ENCODE results near the gene PCGF2.

PCGF2 gene

DNA sequence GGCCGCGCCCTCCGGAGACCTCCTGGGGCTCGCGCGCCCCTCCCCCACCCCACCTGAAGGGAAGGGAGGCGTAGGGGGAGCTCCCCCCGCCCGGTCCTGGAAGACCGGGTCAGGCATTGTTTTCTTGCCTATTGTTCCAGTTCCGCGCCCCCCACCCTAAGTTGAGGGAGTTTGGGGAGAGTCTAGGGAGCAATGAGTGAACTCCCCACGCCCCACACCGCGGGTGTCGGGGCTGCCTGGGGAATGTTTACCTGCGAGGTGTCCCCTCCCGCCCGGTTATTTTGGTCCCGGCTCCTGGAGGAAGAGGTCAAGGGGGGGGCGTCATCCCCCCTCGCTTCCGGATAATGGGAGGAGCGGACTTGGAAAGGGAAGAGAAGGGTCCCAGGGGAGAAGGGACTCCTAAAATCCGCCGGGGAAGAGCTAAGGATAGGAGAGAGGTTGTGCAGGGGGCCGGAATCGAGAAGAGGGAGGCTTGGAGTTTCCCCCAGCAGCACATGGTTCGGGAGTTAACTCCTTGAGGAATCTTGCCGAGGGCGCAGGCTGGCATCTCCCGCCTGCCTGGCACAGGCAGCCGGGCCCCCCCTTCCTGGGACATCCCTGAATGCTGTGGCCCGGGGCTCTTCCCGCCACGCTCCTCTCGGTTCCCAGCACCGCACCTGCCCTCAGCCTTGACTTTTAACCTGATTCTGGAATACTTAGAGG is 42.2 kb downstream of the PCGF2 start (continued):
- TF ChIP-seq ZIC2 (tag by site-specific recombination; IDR thresholded peaks at IDR 0.05) (peak; percentile 86), ZNF24 (tag by site-specific recombination; IDR thresholded peaks at IDR 0.05) (no peak), ZNF501 (tag by site-specific recombination; IDR thresholded peaks at IDR 0.05) (no peak), ZNF350 (tag by site-specific recombination; IDR thresholded peaks at IDR 0.05) (no peak), ZNF416 (tag by site-specific recombination; IDR thresholded peaks at IDR 0.05) (no peak), ZNF138 (tag by site-specific recombination; IDR thresholded peaks at IDR 0.05; ENCODE audit: borderline replicate concordance) (no peak), ZNF423 (tag by site-specific recombination; IDR thresholded peaks at IDR 0.05) (peak; percentile 76), MEIS1 (CRISPR knock-in tag; IDR thresholded peaks at IDR 0.05; ENCODE audit: borderline replicate concordance) (no peak), ZNF658 (tag by site-specific recombination; IDR thresholded peaks at IDR 0.05) (no peak), ZNF354C (tag by site-specific recombination; IDR thresholded peaks at IDR 0.05; ENCODE audit: borderline replicate concordance, low read depth) (no peak), ZNF394 (tag by site-specific recombination; IDR thresholded peaks at IDR 0.05; ENCODE audit: borderline replicate concordance) (no peak; the same call in 1 of the 2 replicates), ZNF174 (tag by site-specific recombination; IDR thresholded peaks at IDR 0.05) (no peak), ZNF596 (tag by site-specific recombination; IDR thresholded peaks at IDR 0.05) (0 out of 2 replicates have a peak, but pooled peaks have one; percentile 14), FEZF1 (tag by site-specific recombination; IDR thresholded peaks at IDR 0.05) (no peak), ZNF626 (tag by site-specific recombination; IDR thresholded peaks at IDR 0.05) (no peak), ZNF677 (tag by site-specific recombination; IDR thresholded peaks at IDR 0.05) (no peak), REPIN1 (tag by site-specific recombination; IDR thresholded peaks at IDR 0.05; ENCODE audit: low read depth) (no peak), WT1 (tag by site-specific recombination; IDR thresholded peaks at IDR 0.05) (peak; percentile 74), ZNF324 (tag by site-specific recombination; IDR thresholded peaks at IDR 0.05) (peak; percentile 40; the same call in 1 of the 2 replicates), ZNF146 (tag by site-specific recombination; IDR thresholded peaks at IDR 0.05) (no peak)
- TF ChIP-seq, protein P1, sequence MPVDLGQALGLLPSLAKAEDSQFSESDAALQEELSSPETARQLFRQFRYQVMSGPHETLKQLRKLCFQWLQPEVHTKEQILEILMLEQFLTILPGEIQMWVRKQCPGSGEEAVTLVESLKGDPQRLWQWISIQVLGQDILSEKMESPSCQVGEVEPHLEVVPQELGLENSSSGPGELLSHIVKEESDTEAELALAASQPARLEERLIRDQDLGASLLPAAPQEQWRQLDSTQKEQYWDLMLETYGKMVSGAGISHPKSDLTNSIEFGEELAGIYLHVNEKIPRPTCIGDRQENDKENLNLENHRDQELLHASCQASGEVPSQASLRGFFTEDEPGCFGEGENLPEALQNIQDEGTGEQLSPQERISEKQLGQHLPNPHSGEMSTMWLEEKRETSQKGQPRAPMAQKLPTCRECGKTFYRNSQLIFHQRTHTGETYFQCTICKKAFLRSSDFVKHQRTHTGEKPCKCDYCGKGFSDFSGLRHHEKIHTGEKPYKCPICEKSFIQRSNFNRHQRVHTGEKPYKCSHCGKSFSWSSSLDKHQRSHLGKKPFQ (tag by site-specific recombination; IDR thresholded peaks at IDR 0.05) = no peak
- TF ChIP-seq, protein P2, sequence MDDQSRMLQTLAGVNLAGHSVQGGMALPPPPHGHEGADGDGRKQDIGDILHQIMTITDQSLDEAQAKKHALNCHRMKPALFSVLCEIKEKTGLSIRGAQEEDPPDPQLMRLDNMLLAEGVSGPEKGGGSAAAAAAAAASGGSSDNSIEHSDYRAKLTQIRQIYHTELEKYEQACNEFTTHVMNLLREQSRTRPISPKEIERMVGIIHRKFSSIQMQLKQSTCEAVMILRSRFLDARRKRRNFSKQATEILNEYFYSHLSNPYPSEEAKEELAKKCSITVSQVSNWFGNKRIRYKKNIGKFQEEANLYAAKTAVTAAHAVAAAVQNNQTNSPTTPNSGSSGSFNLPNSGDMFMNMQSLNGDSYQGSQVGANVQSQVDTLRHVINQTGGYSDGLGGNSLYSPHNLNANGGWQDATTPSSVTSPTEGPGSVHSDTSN (CRISPR knock-in tag; IDR thresholded peaks at IDR 0.05) = no peak
- TF ChIP-seq, protein P3, sequence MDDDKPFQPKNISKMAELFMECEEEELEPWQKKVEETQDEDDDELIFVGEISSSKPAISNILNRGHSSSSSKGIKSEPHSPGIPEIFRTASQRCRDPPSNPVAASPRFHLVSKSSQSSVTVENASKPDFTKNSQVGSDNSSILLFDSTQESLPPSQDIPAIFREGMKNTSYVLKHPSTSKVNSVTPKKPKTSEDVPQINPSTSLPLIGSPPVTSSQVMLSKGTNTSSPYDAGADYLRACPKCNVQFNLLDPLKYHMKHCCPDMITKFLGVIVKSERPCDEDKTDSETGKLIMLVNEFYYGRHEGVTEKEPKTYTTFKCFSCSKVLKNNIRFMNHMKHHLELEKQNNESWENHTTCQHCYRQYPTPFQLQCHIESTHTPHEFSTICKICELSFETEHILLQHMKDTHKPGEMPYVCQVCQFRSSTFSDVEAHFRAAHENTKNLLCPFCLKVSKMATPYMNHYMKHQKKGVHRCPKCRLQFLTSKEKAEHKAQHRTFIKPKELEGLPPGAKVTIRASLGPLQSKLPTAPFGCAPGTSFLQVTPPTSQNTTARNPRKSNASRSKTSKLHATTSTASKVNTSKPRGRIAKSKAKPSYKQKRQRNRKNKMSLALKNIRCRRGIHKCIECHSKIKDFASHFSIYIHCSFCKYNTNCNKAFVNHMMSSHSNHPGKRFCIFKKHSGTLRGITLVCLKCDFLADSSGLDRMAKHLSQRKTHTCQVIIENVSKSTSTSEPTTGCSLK (tag by site-specific recombination; IDR thresholded peaks at IDR 0.05) = no peak
- TF ChIP-seq, protein P4, sequence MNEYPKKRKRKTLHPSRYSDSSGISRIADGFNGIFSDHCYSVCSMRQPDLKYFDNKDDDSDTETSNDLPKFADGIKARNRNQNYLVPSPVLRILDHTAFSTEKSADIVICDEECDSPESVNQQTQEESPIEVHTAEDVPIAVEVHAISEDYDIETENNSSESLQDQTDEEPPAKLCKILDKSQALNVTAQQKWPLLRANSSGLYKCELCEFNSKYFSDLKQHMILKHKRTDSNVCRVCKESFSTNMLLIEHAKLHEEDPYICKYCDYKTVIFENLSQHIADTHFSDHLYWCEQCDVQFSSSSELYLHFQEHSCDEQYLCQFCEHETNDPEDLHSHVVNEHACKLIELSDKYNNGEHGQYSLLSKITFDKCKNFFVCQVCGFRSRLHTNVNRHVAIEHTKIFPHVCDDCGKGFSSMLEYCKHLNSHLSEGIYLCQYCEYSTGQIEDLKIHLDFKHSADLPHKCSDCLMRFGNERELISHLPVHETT (tag by site-specific recombination; IDR thresholded peaks at IDR 0.05) = 0 out of 2 replicates have a peak, but pooled peaks have one; percentile 47
- TF ChIP-seq, protein P5, sequence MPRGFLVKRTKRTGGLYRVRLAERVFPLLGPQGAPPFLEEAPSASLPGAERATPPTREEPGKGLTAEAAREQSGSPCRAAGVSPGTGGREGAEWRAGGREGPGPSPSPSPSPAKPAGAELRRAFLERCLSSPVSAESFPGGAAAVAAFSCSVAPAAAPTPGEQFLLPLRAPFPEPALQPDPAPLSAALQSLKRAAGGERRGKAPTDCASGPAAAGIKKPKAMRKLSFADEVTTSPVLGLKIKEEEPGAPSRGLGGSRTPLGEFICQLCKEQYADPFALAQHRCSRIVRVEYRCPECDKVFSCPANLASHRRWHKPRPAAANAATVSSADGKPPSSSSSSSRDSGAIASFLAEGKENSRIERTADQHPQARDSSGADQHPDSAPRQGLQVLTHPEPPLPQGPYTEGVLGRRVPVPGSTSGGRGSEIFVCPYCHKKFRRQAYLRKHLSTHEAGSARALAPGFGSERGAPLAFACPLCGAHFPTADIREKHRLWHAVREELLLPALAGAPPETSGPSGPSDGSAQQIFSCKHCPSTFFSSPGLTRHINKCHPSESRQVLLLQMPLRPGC (tag by site-specific recombination; IDR thresholded peaks at IDR 0.05) = no peak; the same call in 1 of the 2 replicates
- TF ChIP-seq, protein P6, sequence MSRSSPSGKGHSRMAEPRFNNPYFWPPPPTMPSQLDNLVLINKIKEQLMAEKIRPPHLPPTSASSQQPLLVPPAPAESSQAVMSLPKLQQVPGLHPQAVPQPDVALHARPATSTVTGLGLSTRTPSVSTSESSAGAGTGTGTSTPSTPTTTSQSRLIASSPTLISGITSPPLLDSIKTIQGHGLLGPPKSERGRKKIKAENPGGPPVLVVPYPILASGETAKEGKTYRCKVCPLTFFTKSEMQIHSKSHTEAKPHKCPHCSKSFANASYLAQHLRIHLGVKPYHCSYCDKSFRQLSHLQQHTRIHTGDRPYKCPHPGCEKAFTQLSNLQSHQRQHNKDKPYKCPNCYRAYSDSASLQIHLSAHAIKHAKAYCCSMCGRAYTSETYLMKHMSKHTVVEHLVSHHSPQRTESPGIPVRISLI (tag by site-specific recombination; IDR thresholded peaks at IDR 0.05) = no peak
- TF ChIP-seq, protein P7, sequence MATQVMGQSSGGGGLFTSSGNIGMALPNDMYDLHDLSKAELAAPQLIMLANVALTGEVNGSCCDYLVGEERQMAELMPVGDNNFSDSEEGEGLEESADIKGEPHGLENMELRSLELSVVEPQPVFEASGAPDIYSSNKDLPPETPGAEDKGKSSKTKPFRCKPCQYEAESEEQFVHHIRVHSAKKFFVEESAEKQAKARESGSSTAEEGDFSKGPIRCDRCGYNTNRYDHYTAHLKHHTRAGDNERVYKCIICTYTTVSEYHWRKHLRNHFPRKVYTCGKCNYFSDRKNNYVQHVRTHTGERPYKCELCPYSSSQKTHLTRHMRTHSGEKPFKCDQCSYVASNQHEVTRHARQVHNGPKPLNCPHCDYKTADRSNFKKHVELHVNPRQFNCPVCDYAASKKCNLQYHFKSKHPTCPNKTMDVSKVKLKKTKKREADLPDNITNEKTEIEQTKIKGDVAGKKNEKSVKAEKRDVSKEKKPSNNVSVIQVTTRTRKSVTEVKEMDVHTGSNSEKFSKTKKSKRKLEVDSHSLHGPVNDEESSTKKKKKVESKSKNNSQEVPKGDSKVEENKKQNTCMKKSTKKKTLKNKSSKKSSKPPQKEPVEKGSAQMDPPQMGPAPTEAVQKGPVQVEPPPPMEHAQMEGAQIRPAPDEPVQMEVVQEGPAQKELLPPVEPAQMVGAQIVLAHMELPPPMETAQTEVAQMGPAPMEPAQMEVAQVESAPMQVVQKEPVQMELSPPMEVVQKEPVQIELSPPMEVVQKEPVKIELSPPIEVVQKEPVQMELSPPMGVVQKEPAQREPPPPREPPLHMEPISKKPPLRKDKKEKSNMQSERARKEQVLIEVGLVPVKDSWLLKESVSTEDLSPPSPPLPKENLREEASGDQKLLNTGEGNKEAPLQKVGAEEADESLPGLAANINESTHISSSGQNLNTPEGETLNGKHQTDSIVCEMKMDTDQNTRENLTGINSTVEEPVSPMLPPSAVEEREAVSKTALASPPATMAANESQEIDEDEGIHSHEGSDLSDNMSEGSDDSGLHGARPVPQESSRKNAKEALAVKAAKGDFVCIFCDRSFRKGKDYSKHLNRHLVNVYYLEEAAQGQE (tag by site-specific recombination; IDR thresholded peaks at IDR 0.05) = no peak
